A549 treated with AZD2906 at 1 μM for 4 hours (cell line): ENCODE data around the gene AGXT2. TPM values are rescaled to one million over a fixed set of nuclear protein-coding genes. Genes with fewer than 3 reads are reported as not detected.

ENCODE experiments used
- total RNA-seq: library from RNA; stranded (reverse); fragments of 200-300 nt; extraction: Qiagen RNA extraction; gene quantifications from 5 replicates; pipeline ENCODE4 v1.2.3, GENCODE V29; 2022

The AGXT2 gene, protein sequence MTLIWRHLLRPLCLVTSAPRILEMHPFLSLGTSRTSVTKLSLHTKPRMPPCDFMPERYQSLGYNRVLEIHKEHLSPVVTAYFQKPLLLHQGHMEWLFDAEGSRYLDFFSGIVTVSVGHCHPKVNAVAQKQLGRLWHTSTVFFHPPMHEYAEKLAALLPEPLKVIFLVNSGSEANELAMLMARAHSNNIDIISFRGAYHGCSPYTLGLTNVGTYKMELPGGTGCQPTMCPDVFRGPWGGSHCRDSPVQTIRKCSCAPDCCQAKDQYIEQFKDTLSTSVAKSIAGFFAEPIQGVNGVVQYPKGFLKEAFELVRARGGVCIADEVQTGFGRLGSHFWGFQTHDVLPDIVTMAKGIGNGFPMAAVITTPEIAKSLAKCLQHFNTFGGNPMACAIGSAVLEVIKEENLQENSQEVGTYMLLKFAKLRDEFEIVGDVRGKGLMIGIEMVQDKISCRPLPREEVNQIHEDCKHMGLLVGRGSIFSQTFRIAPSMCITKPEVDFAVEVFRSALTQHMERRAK
- not detected in 5 replicates for total RNA-seq

DNA sequence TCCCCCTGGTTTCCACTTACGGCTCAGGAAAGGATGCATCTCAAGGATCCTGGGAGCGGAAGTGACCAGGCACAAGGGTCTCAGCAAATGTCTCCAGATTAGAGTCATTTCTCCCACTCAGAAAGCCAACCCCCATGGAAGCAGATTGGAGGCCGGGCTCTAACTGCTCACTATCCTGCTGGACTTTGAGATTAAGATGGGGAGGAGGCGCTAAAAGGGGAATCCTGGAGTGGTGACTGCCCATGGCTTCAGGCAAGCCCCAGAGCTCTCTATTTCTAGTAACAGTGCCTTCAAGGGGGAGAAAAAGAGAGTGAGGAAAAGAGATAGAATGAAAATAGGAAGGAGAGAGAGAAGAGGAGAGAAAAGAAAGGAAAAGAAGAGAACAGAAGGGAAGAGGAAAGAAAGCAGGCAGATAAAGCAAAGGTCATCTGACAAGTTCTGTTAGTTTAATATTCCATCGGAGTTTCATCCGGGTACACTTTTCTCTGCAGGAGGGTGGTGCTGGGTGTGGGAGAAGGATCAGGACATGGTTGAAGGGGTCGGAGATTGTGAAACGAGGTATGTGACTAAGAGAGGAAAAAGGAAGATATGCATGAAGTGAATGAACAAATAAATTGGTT is at the start of gene AGXT2:
TSS of gene AGXT2 (minus strand) at position 165 of the 620 bp plus-strand sequence. CDS start at position 108, 57 bp downstream.

Other genes with a start within 250 kb of the AGXT2 start
- 0.11 to 0.45 TPM (median 0.17 TPM) in 4 of 5 replicates, not detected in the other for gene TTC23L, start 208.8 kb downstream of the AGXT2 start, total RNA-seq
- 30.1 to 40.5 TPM (median 30.9 TPM) in 5 replicates for gene RAD1, start 132.4 kb downstream of the AGXT2 start, total RNA-seq
- gene BRIX1, start 132.2 kb downstream of the AGXT2 start, total RNA-seq, result 44.5 to 49.4 TPM (median 46.4 TPM) in 5 replicates
- gene DNAJC21, start 118.4 kb downstream of the AGXT2 start, total RNA-seq, result 21.2 to 29.7 TPM (median 23.5 TPM) in 5 replicates
- gene PRLR, start 182.5 kb upstream of the AGXT2 start, total RNA-seq, result 0.10 to 0.19 TPM (median 0.13 TPM) in 5 replicates